Caco-2 (cell line): ENCODE data around the gene SNAP29. TPM values are rescaled to one million over a fixed set of nuclear protein-coding genes. Genes with fewer than 3 reads are reported as not detected.
"Not testable (repeated sequence)": the region's sequence is repeated elsewhere in the genome, so short reads cannot be mapped to it uniquely, and the experiment has no call there.

ENCODE experiments used
- BruUV-seq: library from RNA; stranded (reverse); fragments of 400-500 nt; replicated peaks from 2 replicates; lab custom pipeline; 2021; lab: Mats Ljungman, UMichigan
- CTCF ChIA-PET: fragments of 300-600 bp; sonication (Branson Sonifier 250); formaldehyde crosslinking; loops from one replicate; lab custom pipeline; 2022; ENCODE audit warnings: antibody characterized with exemption; lab: Charles Lee
- POLR2A ChIA-PET: fragments of 300-600 bp; sonication (Branson Sonifier 250); formaldehyde crosslinking; loops from one replicate; lab custom pipeline; 2022; ENCODE audit warnings: antibody characterized with exemption; lab: Charles Lee
- DNase-seq, 2 experiments: peaks; one replicate each; pipeline versions ENCODE4 v3.0.0 to v3.0.0-alpha.2; 2020 to 2022
- H3K27me3 ChIP-seq: replicated peaks from 2 replicates; pipeline ENCODE4 v1.6.0; 2011; ENCODE audit warnings: low read length; ENCODE audit not compliant: control insufficient read depth, insufficient read depth
- H3K36me3 ChIP-seq: 2 replicates; pipeline ENCODE4 v1.5.1; 2011; ENCODE audit warnings: low read length; ENCODE audit not compliant: control insufficient read depth, insufficient read depth
- H3K4me1 ChIP-seq: fragments of 250-450 bp; sonication (Bioruptor Pico); 2 replicates; pipeline ENCODE4 v1.5.1; 2020; ENCODE audit warnings: mild to moderate bottlenecking
- H3K4me3 ChIP-seq: 2 replicates; pipeline ENCODE4 v1.5.1; 2011; ENCODE audit warnings: low read depth, mild to moderate bottlenecking, control low read depth, low read length
- H3K9me3 ChIP-seq: fragments of 250-450 bp; sonication (Bioruptor Pico); 2 replicates; pipeline ENCODE4 v1.5.1; 2020; ENCODE audit warnings: mild to moderate bottlenecking, moderate library complexity
- H3K27ac Mint-ChIP-seq: one replicate; pipeline ENCODE4 v1.8.0; 2022; ENCODE audit warnings: mixed read lengths; ENCODE audit not compliant: unreplicated experiment
- H3K27me3 Mint-ChIP-seq: one replicate; pipeline ENCODE4 v1.8.0; 2022; ENCODE audit warnings: mixed read lengths; ENCODE audit not compliant: insufficient read depth, unreplicated experiment
- H3K36me3 Mint-ChIP-seq: one replicate; pipeline ENCODE4 v1.8.0; 2022; ENCODE audit warnings: mild to moderate bottlenecking, mixed read lengths; ENCODE audit not compliant: insufficient read depth, unreplicated experiment
- H3K4me1 Mint-ChIP-seq: one replicate; pipeline ENCODE4 v1.8.0; 2022; ENCODE audit warnings: low read depth, mixed read lengths; ENCODE audit not compliant: unreplicated experiment
- H3K4me3 Mint-ChIP-seq: one replicate; pipeline ENCODE4 v1.8.0; 2022; ENCODE audit warnings: mild to moderate bottlenecking, moderate library complexity, mixed read lengths; ENCODE audit not compliant: unreplicated experiment
- H3K9me3 Mint-ChIP-seq: one replicate; pipeline ENCODE4 v1.8.0; 2022; ENCODE audit warnings: mixed read lengths; ENCODE audit not compliant: unreplicated experiment
- CTCF ChIP-seq, 2 experiments: fragments of 200-600 bp in 1 of 2; IDR thresholded peaks; 1 replicate in 1 of 2; 2 replicates in 1 of 2; pipeline versions ENCODE4 v1.5.1 to v1.8.0; 2011 to 2022; ENCODE audit warnings: antibody characterized with exemption in 1 of 2, control low read depth in 1 of 2, inconsistent platforms in 1 of 2, low read depth in 1 of 2, low read length in 1 of 2, mild to moderate bottlenecking in 1 of 2, moderate library complexity in 1 of 2; ENCODE audit not compliant: insufficient read depth in 1 of 2, severe bottlenecking in 1 of 2, unreplicated experiment in 1 of 2
- intact Hi-C: fragments of 100-400 bp; cut with micrococcal nuclease; formaldehyde crosslinking; loops from one replicate; pipeline ENCODE4 v1.10.0; 2022; ENCODE audit not compliant: unreplicated experiment
- total RNA-seq: library from RNA; stranded (reverse); gene quantifications from 2 replicates; pipeline ENCODE4 v1.2.3, GENCODE V29; 2022

SNAP29 gene
- total RNA-seq, 1 experiment from 2014 or later = 26.2 TPM

GRCh38 chr22:20823264-20823663, 35.5 kb upstream of the SNAP29 start:
- no peak overlapping the region for H3K27ac Mint-ChIP-seq
- CTCF ChIA-PET = no interaction called here

GRCh38 chr22:20825216-20825615, 33.6 kb upstream of the SNAP29 start:
- H3K9me3 ChIP-seq, H3K27ac Mint-ChIP-seq, H3K4me1 Mint-ChIP-seq, H3K4me3 Mint-ChIP-seq, CTCF ChIA-PET, H3K36me3 ChIP-seq, BruUV-seq, H3K27me3 Mint-ChIP-seq, POLR2A ChIA-PET, H3K27me3 ChIP-seq, intact Hi-C loops, H3K4me3 ChIP-seq, DNase-seq, H3K9me3 Mint-ChIP-seq: not testable (repeated sequence)
- H3K4me1 ChIP-seq = peaks cover 12% of the 10 kb centered on the region
- H3K36me3 Mint-ChIP-seq = peaks cover 16% of the 10 kb centered on the region

More at GRCh38 chr22:20823264-20823663, 35.5 kb upstream of the SNAP29 start:
- peaks cover 12% of the 10 kb centered on the region for H3K4me1 ChIP-seq
- H3K36me3 Mint-ChIP-seq = peaks cover 12% of the 10 kb centered on the region
- POLR2A ChIA-PET = no interaction called here
- H3K36me3 ChIP-seq = no peaks in the 10 kb centered on the region
- H3K9me3 Mint-ChIP-seq = no peaks in the 10 kb centered on the region
- BruUV-seq = no TSS peak
- no peaks in the 10 kb centered on the region for H3K27me3 ChIP-seq
- intact Hi-C loops = no loop called here
- no peak overlapping the region for H3K4me3 Mint-ChIP-seq
- TF ChIP-seq CTCF (IDR thresholded peaks at IDR 0.05; ENCODE audit: insufficient read depth in 1 of 2, low read depth in 1 of 2, low read length in 1 of 2, severe bottlenecking in 1 of 2, unreplicated experiment in 1 of 2) = no peak
- no peak for DNase-seq
- H3K4me1 Mint-ChIP-seq = peaks cover 6% of the 10 kb centered on the region
- no peak overlapping the region for H3K4me3 ChIP-seq
- H3K27me3 Mint-ChIP-seq = no peaks in the 10 kb centered on the region
- H3K9me3 ChIP-seq = no peaks in the 10 kb centered on the region

GRCh38 chr22:20825624-20826023, 33.2 kb upstream of the SNAP29 start:
- ChIA-PET CTCF (no interaction called here), POLR2A (no interaction called here)
- no peaks in the 10 kb centered on the region for H3K9me3 Mint-ChIP-seq
- intact Hi-C loops = no loop called here
- no TSS peak for BruUV-seq
- no peak overlapping the region for H3K27ac Mint-ChIP-seq
- no peak overlapping the region for H3K4me3 ChIP-seq
- H3K4me3 Mint-ChIP-seq = no peak overlapping the region
- no peak for TF ChIP-seq CTCF (IDR thresholded peaks at IDR 0.05; ENCODE audit: insufficient read depth in 1 of 2, low read depth in 1 of 2, low read length in 1 of 2, severe bottlenecking in 1 of 2, unreplicated experiment in 1 of 2)
- H3K27me3 ChIP-seq = no peaks in the 10 kb centered on the region
- peaks cover 20% of the 10 kb centered on the region for H3K36me3 Mint-ChIP-seq
- H3K4me1 ChIP-seq = peaks cover 12% of the 10 kb centered on the region
- no peaks in the 10 kb centered on the region for H3K36me3 ChIP-seq
- no peaks in the 10 kb centered on the region for H3K27me3 Mint-ChIP-seq
- no peaks in the 10 kb centered on the region for H3K9me3 ChIP-seq
- DNase-seq = no peak
- peaks cover 6% of the 10 kb centered on the region for H3K4me1 Mint-ChIP-seq

GRCh38 chr22:20826373-20827152, 32.2 kb upstream of the SNAP29 start:
- intact Hi-C loops, POLR2A ChIA-PET, H3K9me3 Mint-ChIP-seq, H3K27me3 Mint-ChIP-seq, DNase-seq, H3K4me3 ChIP-seq, H3K4me3 Mint-ChIP-seq, CTCF ChIA-PET, H3K36me3 ChIP-seq, H3K9me3 ChIP-seq, BruUV-seq, H3K4me1 Mint-ChIP-seq, H3K27me3 ChIP-seq: not testable (repeated sequence)
- peaks cover 12% of the 10 kb centered on the region for H3K4me1 ChIP-seq
- H3K27ac Mint-ChIP-seq = peak overlapping the region; percentile 3
- H3K36me3 Mint-ChIP-seq = peaks cover 22% of the 10 kb centered on the region
